ENCODE results near the gene ZNF235. TPM values are rescaled to one million over a fixed set of nuclear protein-coding genes. Genes with fewer than 3 reads are reported as not detected.

The ZNF235 gene
- total and polyA plus RNA-seq, 2 donors (not counting 1 experiment from before 2014, with no cell fraction given) = 4.7 to 19.5 TPM

GRCh38 chr19:44280916-44281315 lies 23.9 kb downstream of the ZNF235 start:
- DNase-seq (no peak), ATAC-seq (ENCODE audit: low read depth) (no peak)
- no peaks in the 10 kb centered on the region for H3K27me3 Mint-ChIP-seq
- H3K9me3 Mint-ChIP-seq (ENCODE audit: insufficient read depth) = peaks cover 26% of the 10 kb centered on the region
- no peak for TF ChIP-seq CTCF (IDR thresholded peaks at IDR 0.05)
- no peak for TF ChIP-seq EZH2 (IDR thresholded peaks at IDR 0.05; ENCODE audit: borderline replicate concordance, insufficient read depth, low read depth, low read length, poor library complexity, severe bottlenecking)
- H3K27ac ChIP-seq (ENCODE audit: low read length in 2 of 2) = no peak overlapping the region
- no peaks in the 10 kb centered on the region for H3K27me3 ChIP-seq (replicated peaks in 1 of 4; ENCODE audit: control extremely low read depth in 1 of 4, control insufficient read depth in 3 of 4, insufficient read depth in 4 of 4, low read length in 3 of 4)
- no peak overlapping the region for H3K27ac Mint-ChIP-seq
- no peak overlapping the region for H3K4me3 ChIP-seq (ENCODE audit: control extremely low read depth in 1 of 5, extremely low read depth in 1 of 5, insufficient read depth in 1 of 5, low read depth in 2 of 5, low read length in 4 of 5)
- peaks cover 6 to 35% (median 18%) of the 10 kb centered on the region in 3 donors for H3K9me3 ChIP-seq (ENCODE audit: control extremely low read depth in 1 of 3, control insufficient read depth in 2 of 3, insufficient read depth in 1 of 3, low read length in 2 of 3)
- no peak overlapping the region for H3K9ac ChIP-seq (ENCODE audit: low read length)
- POLR2A ChIA-PET = no interaction called here
- H3K4me3 Mint-ChIP-seq = no peak overlapping the region
- intact Hi-C loops (cut with micrococcal nuclease) = no loop called here
- no peak overlapping the region for H2AFZ ChIP-seq (ENCODE audit: insufficient read depth, low read depth, low read length, poor library complexity, severe bottlenecking)
- H3K36me3 ChIP-seq (replicated peaks in 1 of 2; ENCODE audit: control extremely low read depth in 1 of 2, control insufficient read depth in 1 of 2, extremely low read depth in 1 of 2, insufficient read depth in 2 of 2, low read length in 1 of 2) = no peaks in the 10 kb centered on the region
- no peak overlapping the region for H3K4me2 ChIP-seq (replicated peaks; ENCODE audit: low read depth, low read length, poor library complexity, severe bottlenecking)
- H4K20me1 ChIP-seq (ENCODE audit: control insufficient read depth, insufficient read depth, low read length, poor library complexity, severe bottlenecking) = no peaks in the 10 kb centered on the region
- 92% methylated on average over 5 of the region's 10 CpGs for WGBS (ENCODE audit: insufficient coverage)
- CTCF ChIA-PET = no interaction called here
- H3K4me1 Mint-ChIP-seq = no peaks in the 10 kb centered on the region
- no peaks in the 10 kb centered on the region for H3K4me1 ChIP-seq (ENCODE audit: control insufficient read depth in 2 of 2, insufficient read depth in 2 of 2, low read length in 2 of 2)
- H3K79me2 ChIP-seq (ENCODE audit: control insufficient read depth, insufficient read depth, low read length) = no peaks in the 10 kb centered on the region

GRCh38 chr19:44278181-44278690 lies 26.6 kb downstream of the ZNF235 start:
- Histone ChIP-seq H3K27me3 (replicated peaks in 1 of 4; ENCODE audit: control extremely low read depth in 1 of 4, control insufficient read depth in 3 of 4, insufficient read depth in 4 of 4, low read length in 3 of 4) (no peaks in the 10 kb centered on the region), H3K4me1 (ENCODE audit: control insufficient read depth in 2 of 2, insufficient read depth in 2 of 2, low read length in 2 of 2) (no peaks in the 10 kb centered on the region), H3K4me2 (replicated peaks; ENCODE audit: low read depth, low read length, poor library complexity, severe bottlenecking) (no peak overlapping the region), H3K4me3 (ENCODE audit: control extremely low read depth in 1 of 5, extremely low read depth in 1 of 5, insufficient read depth in 1 of 5, low read depth in 2 of 5, low read length in 4 of 5) (no peak overlapping the region), H3K79me2 (ENCODE audit: control insufficient read depth, insufficient read depth, low read length) (no peaks in the 10 kb centered on the region), H4K20me1 (ENCODE audit: control insufficient read depth, insufficient read depth, low read length, poor library complexity, severe bottlenecking) (no peaks in the 10 kb centered on the region), H3K36me3 (replicated peaks in 1 of 2; ENCODE audit: control extremely low read depth in 1 of 2, control insufficient read depth in 1 of 2, extremely low read depth in 1 of 2, insufficient read depth in 2 of 2, low read length in 1 of 2) (no peaks in the 10 kb centered on the region), H3K27ac (ENCODE audit: low read length in 2 of 2) (no peak overlapping the region), H3K9ac (ENCODE audit: low read length) (no peak overlapping the region), H3K9me3 (ENCODE audit: control extremely low read depth in 1 of 3, control insufficient read depth in 2 of 3, insufficient read depth in 1 of 3, low read length in 2 of 3) (peaks cover 12 to 28% (median 26%) of the 10 kb centered on the region in 3 donors), H2AFZ (ENCODE audit: insufficient read depth, low read depth, low read length, poor library complexity, severe bottlenecking) (no peak overlapping the region)
- Mint-ChIP-seq H3K27me3 (no peaks in the 10 kb centered on the region), H3K4me3 (no peak overlapping the region), H3K9me3 (ENCODE audit: insufficient read depth) (peaks cover 33% of the 10 kb centered on the region), H3K4me1 (no peaks in the 10 kb centered on the region), H3K27ac (no peak overlapping the region)
- ChIA-PET CTCF (no interaction called here), POLR2A (interaction anchor here (0.7 kb wide), 1 partner anchor 11 kb away, joined by 4 read pairs; no protein-coding TSS in a partner anchor)
- ATAC-seq (ENCODE audit: low read depth) (no peak), DNase-seq (no peak)
- intact Hi-C loops (cut with micrococcal nuclease) = no loop called here
- TF ChIP-seq CTCF (IDR thresholded peaks at IDR 0.05) (no peak), EZH2 (IDR thresholded peaks at IDR 0.05; ENCODE audit: borderline replicate concordance, insufficient read depth, low read depth, low read length, poor library complexity, severe bottlenecking) (no peak)
- 100% methylated on average over 1 of the region's 4 CpGs for WGBS (ENCODE audit: insufficient coverage)
